A172 (cell line): Measurements from ENCODE around the gene HOXC10. TPM values are rescaled to one million over a fixed set of nuclear protein-coding genes. Genes with fewer than 3 reads are reported as not detected.

Experiments
- DNase-seq: peaks from one replicate; pipeline ENCODE4 v3.0.0-alpha.2; 2015; ENCODE audit warnings: low spot score
- total RNA-seq: library from RNA; depleted of rRNA; stranded (reverse); fragments of >200 nt; shearing (Covaris generic); gene quantifications from 2 replicates; pipeline ENCODE4 v1.2.3, GENCODE V29; 2014

Gene HOXC10
- total RNA-seq, 1 experiment from 2014 or later, result 4.4 TPM

DNA sequence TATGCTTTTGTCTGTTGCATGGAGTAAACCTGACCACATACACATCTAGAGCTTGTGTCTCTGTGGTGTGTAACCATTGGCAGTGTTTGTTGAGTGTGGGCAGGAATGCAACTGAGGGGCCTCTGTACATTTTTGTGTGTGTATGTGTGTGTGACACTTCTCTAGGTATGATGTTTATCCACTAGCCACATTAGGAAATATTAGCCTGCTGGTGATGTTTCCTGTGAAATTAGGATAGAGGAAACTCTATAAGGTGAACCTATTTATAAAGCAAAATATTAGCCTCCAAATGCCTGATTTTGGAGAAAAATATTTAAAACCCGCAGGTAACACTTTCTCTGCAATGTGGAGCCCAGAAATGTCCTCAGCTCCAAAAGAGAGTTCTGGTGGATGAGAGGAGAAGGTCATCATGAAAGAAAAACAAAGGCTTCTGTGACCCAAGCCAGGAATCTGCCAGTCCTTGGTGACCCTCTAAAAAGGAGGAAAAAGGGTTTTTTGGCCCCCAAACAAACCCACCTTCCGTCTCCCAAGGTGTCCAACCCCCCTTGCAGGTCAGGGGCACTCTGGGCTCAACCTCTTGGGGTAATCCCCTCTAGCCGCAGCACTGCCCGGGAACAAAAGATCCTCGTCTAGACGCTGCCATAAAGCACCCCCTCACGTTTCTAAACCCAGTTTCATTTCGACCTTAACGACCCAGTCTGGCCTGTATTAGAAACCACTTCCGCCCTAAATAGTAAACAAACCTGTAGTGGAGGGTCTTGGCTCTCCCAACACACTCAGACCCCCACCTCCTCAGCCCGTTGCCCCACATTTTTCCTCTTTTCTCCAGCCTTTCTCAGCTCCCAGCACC, 7.1 kb upstream of the HOXC10 start:
- no peak for DNase-seq

- DNase-seq, result no peak
Measured at GRCh38 chr12:53978477-53979356, 6.2 kb upstream of the HOXC10 start.

DNA sequence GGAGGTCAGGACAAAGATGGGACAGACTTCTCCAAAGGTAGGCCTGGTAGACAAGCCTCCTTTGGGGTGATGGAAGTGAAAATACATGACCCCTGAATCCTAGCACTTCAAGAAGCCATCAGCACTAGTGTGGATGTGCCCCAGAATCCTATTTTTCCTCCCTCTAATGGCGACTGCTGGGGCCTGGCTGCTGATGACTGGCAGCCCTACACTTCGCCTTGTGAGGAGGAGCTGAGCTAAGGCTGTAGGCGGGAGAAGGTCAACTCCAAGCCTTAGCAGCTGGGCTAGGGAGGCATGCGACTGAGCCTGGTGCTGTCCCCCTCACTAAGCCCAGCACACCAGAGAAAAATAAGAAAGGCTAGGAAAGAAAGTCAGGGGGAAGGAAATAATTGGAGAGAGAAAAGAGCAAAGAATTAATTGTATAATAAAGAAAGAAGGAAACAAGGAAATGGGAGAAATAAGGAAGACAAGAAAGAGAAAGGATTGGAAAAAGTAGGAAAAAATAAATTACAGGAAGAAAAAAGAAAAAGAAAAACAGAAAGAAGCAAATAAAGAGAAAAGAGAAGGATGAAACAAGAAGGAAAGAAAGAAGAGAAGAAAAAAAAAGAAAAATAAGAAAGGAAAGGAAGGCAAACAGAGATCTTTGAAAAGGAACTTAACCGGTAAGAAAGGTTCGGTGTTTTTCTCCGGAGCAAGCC, 4.7 kb upstream of the HOXC10 start:
- no peak for DNase-seq

GRCh38 chr12:53980802-53981496, 4.0 kb upstream of the HOXC10 start:
- no peak for DNase-seq

DNA sequence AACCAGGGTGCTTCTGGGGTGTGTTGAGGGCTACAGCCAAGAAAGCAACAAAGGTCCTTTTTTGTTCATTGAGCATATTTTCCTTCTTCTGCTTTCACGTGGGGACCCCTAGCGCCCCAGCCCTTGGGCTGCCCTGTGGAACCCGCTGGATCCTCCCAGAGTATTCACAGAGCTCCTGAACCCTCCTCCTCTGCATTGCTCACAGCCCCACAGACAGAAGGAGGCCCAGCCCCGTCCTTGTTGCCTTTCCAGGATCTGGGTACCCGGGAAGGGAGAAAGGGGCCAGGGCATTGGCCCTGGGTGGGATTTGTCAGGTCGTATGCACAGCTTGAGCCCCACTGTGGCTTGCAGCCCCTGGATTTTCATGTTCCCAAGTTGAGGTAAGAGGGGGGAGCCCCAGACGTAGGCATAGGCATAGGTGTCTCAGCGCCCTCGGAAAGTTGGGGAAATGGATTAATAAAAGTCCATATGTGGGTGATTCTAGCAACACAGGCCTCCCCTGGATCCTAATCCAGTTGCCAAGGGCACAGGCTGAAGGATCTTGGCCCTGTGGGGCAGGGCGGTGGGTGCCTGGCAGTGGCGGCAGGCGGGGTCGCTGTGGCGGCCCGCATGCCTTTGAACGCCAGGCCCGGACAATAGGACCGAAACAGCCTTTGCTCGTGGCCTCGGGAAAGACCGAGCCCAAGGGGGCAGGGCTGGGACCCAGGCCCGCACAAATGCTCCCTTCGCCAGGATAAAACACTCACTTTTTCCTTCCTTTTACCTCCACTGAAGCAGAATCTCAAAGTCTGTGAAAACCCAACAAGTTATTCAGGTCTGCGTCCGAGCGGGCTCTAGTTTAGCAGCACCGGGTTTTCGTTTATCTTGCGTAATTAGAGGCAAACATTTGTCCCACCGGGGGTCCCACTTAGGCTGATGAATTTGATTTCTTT, 3.0 kb upstream of the HOXC10 start:
- no peak for DNase-seq

- no peak for DNase-seq
Measured at GRCh38 chr12:53982648-53983567, 2.0 kb upstream of the HOXC10 start.

DNA sequence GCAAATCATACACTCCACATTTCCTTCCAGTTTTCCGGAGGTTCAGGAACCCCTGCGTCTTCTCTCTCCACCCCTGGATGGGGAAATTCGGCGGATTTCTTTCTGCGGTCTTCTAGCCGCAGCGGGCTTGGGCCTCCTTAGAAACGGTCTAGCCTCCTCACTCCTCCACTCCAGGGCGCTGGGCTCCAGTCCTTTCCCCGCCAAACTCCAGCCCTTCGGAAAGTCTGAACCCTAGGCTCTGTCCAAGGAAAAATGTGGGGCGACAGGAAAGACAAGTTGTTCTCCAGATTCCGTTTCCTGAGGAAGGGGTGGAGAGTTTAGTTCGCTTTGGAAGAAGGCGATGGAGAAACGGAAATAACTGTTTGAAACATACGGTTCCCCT, 1.4 kb upstream of the HOXC10 start:
- no peak for DNase-seq

- DNase-seq, result no peak
Measured at GRCh38 chr12:53983950-53984572, 885 bp upstream of the HOXC10 start.

DNA sequence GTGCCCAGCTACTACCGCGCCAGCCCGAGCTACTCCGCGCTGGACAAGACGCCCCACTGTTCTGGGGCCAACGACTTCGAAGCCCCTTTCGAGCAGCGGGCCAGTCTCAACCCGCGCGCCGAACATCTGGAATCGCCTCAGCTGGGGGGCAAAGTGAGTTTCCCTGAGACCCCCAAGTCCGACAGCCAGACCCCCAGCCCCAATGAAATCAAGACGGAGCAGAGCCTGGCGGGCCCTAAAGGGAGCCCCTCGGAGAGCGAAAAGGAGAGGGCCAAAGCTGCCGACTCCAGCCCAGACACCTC, 697 bp downstream of the HOXC10 start:
- no peak for DNase-seq

- DNase-seq, result no peak
Measured at GRCh38 chr12:53985994-53986685, 1.2 kb downstream of the HOXC10 start.

- no peak for DNase-seq
Measured at GRCh38 chr12:53986686-53987483, 1.9 kb downstream of the HOXC10 start.

GRCh38 chr12:53987787-53988230, 2.9 kb downstream of the HOXC10 start:
- DNase-seq, result no peak

GRCh38 chr12:53988541-53989226, 3.7 kb downstream of the HOXC10 start:
- DNase-seq, result no peak

- no peak for DNase-seq
Measured at GRCh38 chr12:53989227-53990113, 4.5 kb downstream of the HOXC10 start.

DNA sequence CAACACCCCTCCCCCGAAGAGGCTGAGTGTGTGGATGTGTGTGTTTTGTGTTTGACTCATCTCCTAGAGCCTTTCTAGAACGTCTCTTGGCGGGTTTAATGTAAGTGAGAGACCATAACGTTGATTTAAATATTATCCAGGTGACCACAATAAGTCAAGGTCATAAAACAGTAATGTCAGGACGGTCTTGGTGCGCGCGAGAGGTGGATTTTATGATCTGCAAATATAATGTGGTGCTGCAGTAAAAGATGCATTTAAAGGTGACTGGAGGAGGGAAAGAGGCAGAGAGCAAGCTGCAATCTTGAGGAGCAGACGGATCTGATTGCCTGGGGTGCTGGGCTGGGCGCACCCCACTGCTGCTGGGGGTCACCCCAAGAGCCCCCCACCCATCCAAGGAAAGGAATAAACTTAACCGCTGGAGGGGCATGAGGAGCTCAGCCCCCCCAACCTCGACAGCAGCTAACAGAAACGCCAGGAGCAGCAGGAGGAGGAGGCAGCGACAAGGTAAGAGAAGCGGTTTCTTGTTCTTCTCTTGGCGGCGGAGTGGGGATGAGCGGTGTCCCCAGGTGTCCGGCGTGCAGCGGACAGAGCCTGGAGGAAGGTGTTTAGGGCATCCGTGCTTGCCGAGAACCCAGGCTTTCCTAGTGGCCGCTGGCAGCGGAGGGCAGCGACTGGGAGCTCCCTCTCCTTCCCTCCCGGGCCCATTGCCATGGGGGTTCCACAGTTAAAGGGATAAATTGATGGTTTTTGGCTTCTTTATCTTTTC, 5.5 kb downstream of the HOXC10 start:
- DNase-seq, result no peak
